Calu3 (cell line): ENCODE data around the gene RGL2. TPM values are rescaled to one million over a fixed set of nuclear protein-coding genes. Genes with fewer than 3 reads are reported as not detected.
"Not testable (repeated sequence)": the region's sequence is repeated elsewhere in the genome, so short reads cannot be mapped to it uniquely, and the experiment has no call there.

Experiments used
- Bru-seq: library from RNA; stranded (reverse); fragments of 400-500 nt; gene quantifications from one replicate; lab custom pipeline; 2021; lab: Mats Ljungman, UMichigan
- BruChase-seq, 2 experiments: library from RNA; stranded (reverse); fragments of 400-500 nt; gene quantifications; one replicate each; lab custom pipeline; 2021; lab: Mats Ljungman, UMichigan
- BruUV-seq: library from RNA; stranded (reverse); fragments of 400-500 nt; replicated peaks from 2 replicates; lab custom pipeline; 2021; lab: Mats Ljungman, UMichigan
- CTCF ChIA-PET: fragments of 300-600 bp; sonication (Branson Sonifier 250); formaldehyde crosslinking; loops from one replicate; lab custom pipeline; 2022; ENCODE audit warnings: antibody characterized with exemption; lab: Charles Lee
- DNase-seq: peaks from one replicate; pipeline ENCODE4 v3.0.0; 2022
- H3K27ac Mint-ChIP-seq: one replicate; pipeline ENCODE4 v1.8.0; 2022; ENCODE audit warnings: mixed read lengths; ENCODE audit not compliant: unreplicated experiment
- H3K27me3 Mint-ChIP-seq: one replicate; pipeline ENCODE4 v1.8.0; 2022; ENCODE audit warnings: mixed read lengths; ENCODE audit not compliant: unreplicated experiment
- H3K36me3 Mint-ChIP-seq: one replicate; pipeline ENCODE4 v1.8.0; 2022; ENCODE audit warnings: mild to moderate bottlenecking, moderate library complexity, mixed read lengths; ENCODE audit not compliant: insufficient read depth, unreplicated experiment
- H3K4me1 Mint-ChIP-seq: one replicate; pipeline ENCODE4 v1.8.0; 2022; ENCODE audit warnings: mild to moderate bottlenecking, low read depth, mixed read lengths; ENCODE audit not compliant: unreplicated experiment
- H3K4me3 Mint-ChIP-seq: one replicate; pipeline ENCODE4 v1.8.0; 2022; ENCODE audit warnings: mild to moderate bottlenecking, low read depth, moderate library complexity, mixed read lengths; ENCODE audit not compliant: unreplicated experiment
- H3K9me3 Mint-ChIP-seq: one replicate; pipeline ENCODE4 v1.8.0; 2022; ENCODE audit warnings: low read depth, mixed read lengths; ENCODE audit not compliant: unreplicated experiment
- intact Hi-C: fragments of 100-400 bp; cut with micrococcal nuclease; formaldehyde crosslinking; loops from one replicate; pipeline ENCODE4 v1.10.0; 2022; ENCODE audit not compliant: unreplicated experiment
- long read RNA-seq: library from polyadenylated mRNA; stranded (forward); transcript quantifications from one replicate; pipeline ENCODE4 v2.0.0, GENCODE V29; 2022
- total RNA-seq: library from RNA; stranded (reverse); gene quantifications from 2 replicates; pipeline ENCODE4 v1.2.3, GENCODE V29; 2022
- TF ChIP-seq, protein P1 (sequence below): fragments of 200-600 bp; IDR thresholded peaks from one replicate; pipeline ENCODE4 v1.8.0; 2022; ENCODE audit warnings: antibody characterized with exemption; ENCODE audit not compliant: unreplicated experiment

RGL2 gene, protein sequence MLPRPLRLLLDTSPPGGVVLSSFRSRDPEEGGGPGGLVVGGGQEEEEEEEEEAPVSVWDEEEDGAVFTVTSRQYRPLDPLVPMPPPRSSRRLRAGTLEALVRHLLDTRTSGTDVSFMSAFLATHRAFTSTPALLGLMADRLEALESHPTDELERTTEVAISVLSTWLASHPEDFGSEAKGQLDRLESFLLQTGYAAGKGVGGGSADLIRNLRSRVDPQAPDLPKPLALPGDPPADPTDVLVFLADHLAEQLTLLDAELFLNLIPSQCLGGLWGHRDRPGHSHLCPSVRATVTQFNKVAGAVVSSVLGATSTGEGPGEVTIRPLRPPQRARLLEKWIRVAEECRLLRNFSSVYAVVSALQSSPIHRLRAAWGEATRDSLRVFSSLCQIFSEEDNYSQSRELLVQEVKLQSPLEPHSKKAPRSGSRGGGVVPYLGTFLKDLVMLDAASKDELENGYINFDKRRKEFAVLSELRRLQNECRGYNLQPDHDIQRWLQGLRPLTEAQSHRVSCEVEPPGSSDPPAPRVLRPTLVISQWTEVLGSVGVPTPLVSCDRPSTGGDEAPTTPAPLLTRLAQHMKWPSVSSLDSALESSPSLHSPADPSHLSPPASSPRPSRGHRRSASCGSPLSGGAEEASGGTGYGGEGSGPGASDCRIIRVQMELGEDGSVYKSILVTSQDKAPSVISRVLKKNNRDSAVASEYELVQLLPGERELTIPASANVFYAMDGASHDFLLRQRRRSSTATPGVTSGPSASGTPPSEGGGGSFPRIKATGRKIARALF
- total RNA-seq = 138 and 154 TPM in 2 replicates
- Bru-seq, nascent RNA = percentile 67 among the genes with signal in this experiment
- BruChase-seq, experiment 1, labeled RNA remaining after a 6-hour chase = percentile 92 among the genes with signal in this experiment
- BruChase-seq, experiment 2, labeled RNA remaining after a 2-hour chase = percentile 88 among the genes with signal in this experiment
- long read RNA-seq, transcript RGL2-247 (18 exons, 3,278 nt) = major isoform, 17 of 86 reads
- long read RNA-seq, partial matches to known transcripts = 26 of 86 reads
- long read RNA-seq, other reads (novel, unspliced or antisense) = 43 of 86 reads

DNA sequence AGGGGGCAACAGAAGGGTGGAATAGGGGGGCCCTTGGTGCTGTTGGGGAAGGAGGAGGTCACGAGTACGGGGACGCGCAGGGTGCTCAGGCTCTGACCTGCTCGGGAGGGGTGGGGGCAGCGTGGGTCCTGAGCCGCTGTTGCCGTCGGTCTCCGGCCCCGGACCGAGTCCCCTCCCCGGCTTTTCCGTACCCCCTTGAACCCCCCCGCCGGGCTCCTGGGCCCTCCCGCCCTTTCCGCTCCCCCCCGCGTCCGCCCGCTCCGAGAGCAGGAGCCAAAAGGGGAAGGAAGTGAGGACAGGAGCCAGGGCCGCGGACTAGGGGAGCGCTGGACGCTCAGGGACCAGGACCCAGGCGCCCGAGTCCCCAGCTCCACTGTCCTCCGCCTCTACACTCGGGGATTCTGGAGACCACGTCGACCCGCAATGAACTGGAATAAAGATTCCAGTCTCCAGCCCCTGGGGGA lies at the start of gene RGL2:
TSS of gene RGL2 (minus strand) at position 170 of the 464 bp plus-strand sequence. CDS start 332 bp downstream, outside the sequence.
- Mint-ChIP-seq H3K4me3 (peak within 1 kb of the TSS; percentile 90), H3K4me1 (peaks cover 25% of the 10 kb centered on the region), H3K9me3 (no peaks in the 10 kb centered on the region), H3K27me3 (no peaks in the 10 kb centered on the region), H3K27ac (peak within 1 kb of the TSS; percentile 98), H3K36me3 (peaks cover 88% of the 10 kb centered on the region)
- BruUV-seq = no TSS peak
- intact Hi-C loops = no loop called here
- TF ChIP-seq, protein P1, sequence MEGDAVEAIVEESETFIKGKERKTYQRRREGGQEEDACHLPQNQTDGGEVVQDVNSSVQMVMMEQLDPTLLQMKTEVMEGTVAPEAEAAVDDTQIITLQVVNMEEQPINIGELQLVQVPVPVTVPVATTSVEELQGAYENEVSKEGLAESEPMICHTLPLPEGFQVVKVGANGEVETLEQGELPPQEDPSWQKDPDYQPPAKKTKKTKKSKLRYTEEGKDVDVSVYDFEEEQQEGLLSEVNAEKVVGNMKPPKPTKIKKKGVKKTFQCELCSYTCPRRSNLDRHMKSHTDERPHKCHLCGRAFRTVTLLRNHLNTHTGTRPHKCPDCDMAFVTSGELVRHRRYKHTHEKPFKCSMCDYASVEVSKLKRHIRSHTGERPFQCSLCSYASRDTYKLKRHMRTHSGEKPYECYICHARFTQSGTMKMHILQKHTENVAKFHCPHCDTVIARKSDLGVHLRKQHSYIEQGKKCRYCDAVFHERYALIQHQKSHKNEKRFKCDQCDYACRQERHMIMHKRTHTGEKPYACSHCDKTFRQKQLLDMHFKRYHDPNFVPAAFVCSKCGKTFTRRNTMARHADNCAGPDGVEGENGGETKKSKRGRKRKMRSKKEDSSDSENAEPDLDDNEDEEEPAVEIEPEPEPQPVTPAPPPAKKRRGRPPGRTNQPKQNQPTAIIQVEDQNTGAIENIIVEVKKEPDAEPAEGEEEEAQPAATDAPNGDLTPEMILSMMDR = no peak
- DNase-seq = peak; percentile 79
- CTCF ChIA-PET = interaction anchor here (0.8 to 2.0 kb wide), 7 partner anchors 10 to 51 kb away, joined by 3 to 14 read pairs (median 6); partner anchors contain the start of genes B3GALT4, PFDN6, RPS18 and TAPBP

DNA sequence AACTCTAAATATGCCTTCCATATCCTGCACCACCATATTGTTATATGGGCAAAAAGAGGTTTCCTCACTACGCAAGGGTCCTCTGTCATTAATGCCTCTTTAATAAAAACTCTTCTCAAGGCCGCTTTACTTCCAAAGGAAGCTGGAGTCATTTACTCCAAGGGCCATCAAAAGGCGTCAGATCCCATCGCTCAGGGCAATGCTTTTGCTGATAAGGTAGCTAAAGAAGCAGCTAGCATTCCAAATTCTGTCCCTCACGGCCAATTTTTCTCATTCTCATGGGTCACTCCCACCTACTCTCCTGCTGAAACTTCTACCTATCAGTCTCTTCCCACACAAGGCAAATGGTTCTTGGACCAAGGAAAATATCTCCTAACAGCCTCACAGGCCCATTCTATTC lies 49.1 kb upstream of the RGL2 start:
- CTCF ChIA-PET = interaction anchor here (0.6 kb wide), 1 partner anchor 12 kb away, joined by 5 read pairs; no protein-coding TSS in a partner anchor
- H3K4me3 Mint-ChIP-seq = no peak overlapping the region
- BruUV-seq = no TSS peak
- DNase-seq = no peak
- H3K36me3 Mint-ChIP-seq = no peaks in the 10 kb centered on the region
- intact Hi-C loops = no loop called here
- TF ChIP-seq, protein P1 = no peak
- peaks cover 62% of the 10 kb centered on the region for H3K27me3 Mint-ChIP-seq
- H3K4me1 Mint-ChIP-seq = no peaks in the 10 kb centered on the region
- no peaks in the 10 kb centered on the region for H3K9me3 Mint-ChIP-seq
- H3K27ac Mint-ChIP-seq = no peak overlapping the region

- H3K4me3 Mint-ChIP-seq, intact Hi-C loops, H3K36me3 Mint-ChIP-seq, BruUV-seq, H3K9me3 Mint-ChIP-seq, H3K4me1 Mint-ChIP-seq, CTCF ChIA-PET, H3K27ac Mint-ChIP-seq, DNase-seq: not testable (repeated sequence)
- peaks cover 61% of the 10 kb centered on the region for H3K27me3 Mint-ChIP-seq
Measured at GRCh38 chr6:33346972-33347371, 48.2 kb upstream of the RGL2 start.

DNA sequence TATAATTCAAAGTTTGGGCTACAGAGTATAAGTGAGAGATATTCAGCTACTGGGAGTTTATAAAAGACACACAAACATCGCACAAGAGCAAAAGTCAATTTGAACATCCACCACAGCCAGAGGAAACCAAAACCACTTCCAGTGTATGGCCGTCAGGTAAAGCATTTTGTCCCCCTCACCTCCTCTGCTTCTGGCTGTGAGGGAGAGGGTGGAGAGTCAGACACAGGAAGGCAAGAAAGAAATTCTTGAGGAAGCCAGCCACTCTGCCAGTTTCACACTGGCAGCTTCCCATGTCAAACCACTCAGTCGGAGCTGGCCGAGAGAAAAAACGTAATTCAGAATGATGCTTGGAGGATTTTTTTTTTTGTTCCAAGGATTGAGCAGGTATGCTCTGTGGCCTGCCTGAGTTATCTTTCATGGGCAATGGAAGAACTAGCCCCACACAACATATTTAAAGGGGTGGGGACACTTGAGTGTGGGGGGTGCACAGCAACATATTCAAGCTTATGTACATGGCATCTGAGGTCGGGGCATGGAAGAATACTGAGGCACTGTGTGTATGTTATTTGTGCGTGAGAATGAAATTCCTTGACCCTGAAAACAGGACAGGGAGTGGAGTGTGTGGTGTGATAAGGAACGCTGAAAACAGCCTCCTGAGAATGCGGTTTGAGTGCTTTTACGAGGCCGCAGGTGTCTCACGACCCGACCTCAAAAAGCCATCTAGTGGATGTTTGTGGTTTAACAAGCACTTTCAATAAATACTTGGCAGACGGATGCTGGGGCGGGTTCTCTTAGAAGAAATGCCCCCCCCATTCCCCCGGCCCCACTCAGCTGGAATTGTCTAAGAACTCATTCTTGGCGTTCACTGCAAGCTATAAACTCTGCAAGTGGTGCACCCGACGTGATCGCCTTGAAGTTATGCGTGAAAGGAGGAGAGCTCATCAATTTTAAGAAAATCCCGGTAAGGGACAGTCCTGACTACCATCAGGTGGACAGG lies 46.3 kb upstream of the RGL2 start:
- Mint-ChIP-seq H3K27me3 (peaks cover 41% of the 10 kb centered on the region), H3K4me1 (no peaks in the 10 kb centered on the region), H3K9me3 (no peaks in the 10 kb centered on the region), H3K27ac (no peak overlapping the region), H3K4me3 (no peak overlapping the region), H3K36me3 (no peaks in the 10 kb centered on the region)
- peak; percentile 74 for DNase-seq
- intact Hi-C loops = no loop called here
- CTCF ChIA-PET = interaction anchor here (0.6 to 2.4 kb wide), 12 partner anchors 17 to 1245 kb away, joined by 3 to 11 read pairs (median 4); partner anchors contain the start of genes RGL2, TAPBP and ZBTB22
- TF ChIP-seq, protein P1 = peak; percentile 77
- BruUV-seq = no TSS peak
